HG02588 (cell line): Measurements from ENCODE around the gene SYCP3.

Experiments used
- ATAC-seq: cut with Tn5 transposase; IDR thresholded peaks from one replicate; pipeline ENCODE4 v1.9.1; 2021; ENCODE audit warnings: mild to moderate bottlenecking, moderate library complexity; ENCODE audit not compliant: unreplicated experiment

SYCP3 gene

GRCh38 chr12:101714877-101715444 is 24.3 kb downstream of the SYCP3 start:
- no peak for ATAC-seq

- no peak for ATAC-seq
These were observed 25.3 kb downstream of the SYCP3 start for GRCh38 chr12:101713930-101714329.

GRCh38 chr12:101713059-101713682 is 26.1 kb downstream of the SYCP3 start:
- no peak for ATAC-seq

GRCh38 chr12:101710288-101710687 is 29.0 kb downstream of the SYCP3 start:
- no peak for ATAC-seq

- no peak for ATAC-seq
These were observed 32.0 kb downstream of the SYCP3 start for GRCh38 chr12:101707131-101707782.

GRCh38 chr12:101706403-101706802 is 32.9 kb downstream of the SYCP3 start:
- ATAC-seq = no peak

- no peak for ATAC-seq
These were observed 35.8 kb downstream of the SYCP3 start for GRCh38 chr12:101703487-101703886.

GRCh38 chr12:101700299-101700820 is 38.9 kb downstream of the SYCP3 start:
- no peak for ATAC-seq

GRCh38 chr12:101698800-101699347 is 40.4 kb downstream of the SYCP3 start:
- ATAC-seq = no peak

GRCh38 chr12:101697930-101698799 is 41.1 kb downstream of the SYCP3 start:
- ATAC-seq = peak; percentile 33

GRCh38 chr12:101697197-101697929 is 41.9 kb downstream of the SYCP3 start, which contains the start of gene CHPT1:
Gene CHPT1 (plus strand): TSS chr12:101697640. CDS start chr12:101697862, 222 bp downstream.
- ATAC-seq = peak; percentile 63

GRCh38 chr12:101696251-101697196 is 42.7 kb downstream of the SYCP3 start:
- no peak for ATAC-seq

GRCh38 chr12:101695706-101696105 is 43.6 kb downstream of the SYCP3 start:
- ATAC-seq = no peak

GRCh38 chr12:101694986-101695385 is 44.3 kb downstream of the SYCP3 start:
- ATAC-seq = no peak

- no peak for ATAC-seq
These were observed 44.9 kb downstream of the SYCP3 start for GRCh38 chr12:101694297-101694848.

GRCh38 chr12:101691503-101692096 is 47.7 kb downstream of the SYCP3 start:
- ATAC-seq = no peak

- no peak for ATAC-seq
These were observed 48.6 kb downstream of the SYCP3 start for GRCh38 chr12:101690544-101691098.

- no peak for ATAC-seq
These were observed 53.1 kb downstream of the SYCP3 start for GRCh38 chr12:101686176-101686575.
